ENCODE measurements around the gene KBTBD13.
A peak's percentile ranks its signal among the peaks of the same experiment; 100 is the strongest.
"Not testable (repeated sequence)": the region's sequence is repeated elsewhere in the genome, so short reads cannot be mapped to it uniquely, and the experiment has no call there.

Gene KBTBD13

GRCh38 chr15:65076486-65077290 lies at the start of gene KBTBD13:
Gene KBTBD13, plus strand, starts transcription at chr15:65076746. Its CDS starts 70 bp downstream, at chr15:65076816.
- Histone ChIP-seq H3K4me3 (no peak within 1 kb of the TSS), H3K27ac (no peak within 1 kb of the TSS)

- H3K27ac ChIP-seq = no peak overlapping the region
- no peak overlapping the region for H3K4me3 ChIP-seq
Measured at GRCh38 chr15:65026756-65027155, 49.8 kb upstream of the KBTBD13 start.

GRCh38 chr15:65027593-65027992 lies 49.0 kb upstream of the KBTBD13 start:
- peak overlapping the region in 2 of 21 experiments; percentile 83 to 90 for H3K27ac ChIP-seq
- H3K4me3 ChIP-seq = no peak overlapping the region

GRCh38 chr15:65028338-65028737 lies 48.2 kb upstream of the KBTBD13 start:
- Histone ChIP-seq H3K4me3 (peak overlapping the region; percentile 75 to 99 (median 91)), H3K27ac (peak overlapping the region in 7 of 21 experiments; percentile 8 to 90 (median 83))

- H3K4me3 ChIP-seq = peak within 1 kb of the TSS; percentile 75 to 99 (median 91)
- peak within 1 kb of the TSS; percentile 17 to 92 (median 83) for H3K27ac ChIP-seq
Measured at GRCh38 chr15:65028921-65029735, 47.4 kb upstream of the KBTBD13 start, which contains the start of gene MTFMT. Gene MTFMT, minus strand, starts transcription at chr15:65029639. Its CDS starts 26 bp downstream, at chr15:65029613.

GRCh38 chr15:65029736-65030208 lies 46.8 kb upstream of the KBTBD13 start:
- peak overlapping the region; percentile 75 to 99 (median 91) for H3K4me3 ChIP-seq
- H3K27ac ChIP-seq = peak overlapping the region in 3 of 21 experiments; percentile 75 to 83 (median 83)

- H3K27ac ChIP-seq = no peak overlapping the region
Measured at GRCh38 chr15:65032801-65033537, 43.6 kb upstream of the KBTBD13 start.

GRCh38 chr15:65033659-65034269 lies 42.8 kb upstream of the KBTBD13 start:
- no peak overlapping the region for H3K27ac ChIP-seq
- H3K4me3 ChIP-seq = no peak overlapping the region

More at GRCh38 chr15:65032801-65033537, 43.6 kb upstream of the KBTBD13 start:
- H3K4me3 ChIP-seq = no peak overlapping the region

GRCh38 chr15:65034719-65035118 lies 41.8 kb upstream of the KBTBD13 start:
- Histone ChIP-seq H3K27ac (no peak overlapping the region), H3K4me3 (no peak overlapping the region)

- H3K27ac ChIP-seq = no peak overlapping the region
- H3K4me3 ChIP-seq = no peak overlapping the region
Measured at GRCh38 chr15:65037309-65037708, 39.2 kb upstream of the KBTBD13 start.

- Histone ChIP-seq H3K27ac (no peak overlapping the region), H3K4me3 (no peak overlapping the region)
Measured at GRCh38 chr15:65038428-65038827, 38.1 kb upstream of the KBTBD13 start.

GRCh38 chr15:65038836-65039235 lies 37.7 kb upstream of the KBTBD13 start:
- Histone ChIP-seq H3K4me3 (no peak overlapping the region), H3K27ac (no peak overlapping the region)

- Histone ChIP-seq H3K4me3 (no peak overlapping the region), H3K27ac (no peak overlapping the region)
Measured at GRCh38 chr15:65040461-65040860, 36.1 kb upstream of the KBTBD13 start.

- Histone ChIP-seq H3K4me3 (no peak overlapping the region), H3K27ac (no peak overlapping the region)
Measured at GRCh38 chr15:65041787-65042186, 34.8 kb upstream of the KBTBD13 start.

- H3K4me3 ChIP-seq = no peak overlapping the region
- no peak overlapping the region for H3K27ac ChIP-seq
Measured at GRCh38 chr15:65042776-65043327, 33.7 kb upstream of the KBTBD13 start.

GRCh38 chr15:65044218-65044617 lies 32.3 kb upstream of the KBTBD13 start:
- H3K27ac ChIP-seq, H3K4me3 ChIP-seq: not testable (repeated sequence)

- H3K27ac ChIP-seq = no peak within 1 kb of the TSS
- no peak within 1 kb of the TSS for H3K4me3 ChIP-seq
Measured at GRCh38 chr15:65044724-65045481, 31.6 kb upstream of the KBTBD13 start, which contains the start of gene SLC51B. Gene SLC51B, plus strand, starts transcription at chr15:65045387. Its CDS starts 4,618 bp downstream, at chr15:65050005.

GRCh38 chr15:65048241-65048640 lies 28.3 kb upstream of the KBTBD13 start:
- no peak overlapping the region for H3K4me3 ChIP-seq
- H3K27ac ChIP-seq = no peak overlapping the region

Data from skin epidermis (tissue), 12 donors.